ENCODE measurements around the gene FBXW7. TPM values are rescaled to one million over a fixed set of nuclear protein-coding genes. Genes with fewer than 3 reads are reported as not detected.

FBXW7 gene
- total and polyA plus RNA-seq, 4 donors: 58.9 to 129 (median 71.7) TPM

DNA sequence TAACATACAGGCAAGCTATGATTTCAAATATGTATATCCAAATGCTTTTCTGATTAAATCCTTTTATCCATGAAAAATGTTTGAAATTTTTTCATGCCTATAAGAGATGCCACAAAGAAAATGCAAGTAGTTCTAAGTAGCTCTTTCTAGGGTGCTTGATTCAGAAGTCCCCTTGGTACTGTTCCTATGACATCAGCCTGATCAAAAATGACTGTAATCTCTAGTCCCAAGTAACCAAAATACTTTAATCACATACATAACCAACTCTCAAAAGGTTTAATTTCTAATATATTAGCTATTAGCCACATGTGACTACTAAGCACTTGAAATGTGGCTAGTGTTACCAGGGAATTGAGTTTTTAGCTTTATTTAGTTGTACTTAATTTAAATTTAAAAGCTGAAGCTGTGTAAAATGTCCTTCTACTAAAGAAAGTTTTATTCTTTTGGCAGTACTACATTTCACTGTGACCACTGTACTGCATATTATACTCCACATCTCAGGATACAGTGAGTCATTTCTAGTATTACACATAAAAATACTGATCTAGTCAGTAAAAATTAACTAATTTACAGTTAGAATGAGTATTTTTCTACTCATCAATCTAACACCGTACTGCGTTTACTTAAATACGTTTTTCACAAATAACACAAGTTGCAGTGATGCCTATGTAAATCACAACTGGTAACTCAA, 33.9 kb downstream of the FBXW7 start:
- Histone ChIP-seq H3K4me1 (ENCODE audit: control insufficient read depth, insufficient read depth, low read length) (no peaks in the 10 kb centered on the region), H3K27ac (ENCODE audit: low read depth, low read length) (no peak overlapping the region), H3K36me3 (ENCODE audit: control insufficient read depth, insufficient read depth, low read length) (no peaks in the 10 kb centered on the region), H3K27me3 (ENCODE audit: control insufficient read depth, insufficient read depth, low read length) (no peaks in the 10 kb centered on the region), H3K4me3 (ENCODE audit: low read depth, low read length) (no peak overlapping the region), H3K9me3 (ENCODE audit: control insufficient read depth, insufficient read depth, low read length) (no peaks in the 10 kb centered on the region)
- no CpG with 5 or more reads among the region's 3 CpGs for WGBS (ENCODE audit: insufficient coverage)
- DNase-seq (ENCODE audit: low read depth in 4 of 6, low spot score in 6 of 6): no peak

DNA sequence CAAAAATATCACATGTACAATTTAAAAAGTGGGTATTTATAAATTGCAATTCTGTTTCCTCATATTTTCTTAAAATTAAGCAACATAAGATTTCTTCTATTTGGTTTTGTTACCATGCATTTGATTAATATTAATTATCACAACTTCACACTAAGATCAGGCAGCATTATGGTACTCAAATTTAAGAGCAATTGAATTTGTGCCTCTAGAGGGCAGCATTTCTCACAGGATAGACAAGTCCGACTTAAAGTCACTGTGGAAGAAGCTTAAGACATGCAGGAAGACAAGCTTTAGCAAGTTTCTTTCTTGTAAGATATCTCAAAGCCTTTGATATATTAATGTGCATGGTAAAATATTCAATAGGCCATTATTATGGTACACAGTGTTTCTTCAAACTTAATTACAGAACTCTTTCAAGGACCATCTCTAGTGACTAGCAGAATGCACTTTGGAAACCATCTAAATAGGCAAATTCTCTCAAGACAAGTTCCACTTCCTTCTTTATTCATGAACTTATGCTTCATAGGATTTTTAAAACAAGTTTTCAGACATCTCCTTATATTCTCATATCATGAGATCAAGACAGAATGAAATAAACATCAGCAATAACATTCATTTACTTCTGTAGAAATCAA, 35.0 kb downstream of the FBXW7 start:
- Histone ChIP-seq H3K27me3 (ENCODE audit: control insufficient read depth, insufficient read depth, low read length) (no peaks in the 10 kb centered on the region), H3K4me3 (ENCODE audit: low read depth, low read length) (no peak overlapping the region), H3K36me3 (ENCODE audit: control insufficient read depth, insufficient read depth, low read length) (no peaks in the 10 kb centered on the region), H3K4me1 (ENCODE audit: control insufficient read depth, insufficient read depth, low read length) (no peaks in the 10 kb centered on the region), H3K9me3 (ENCODE audit: control insufficient read depth, insufficient read depth, low read length) (no peaks in the 10 kb centered on the region), H3K27ac (ENCODE audit: low read depth, low read length) (no peak overlapping the region)
- peak; percentile 58 to 97 (median 78) for DNase-seq (ENCODE audit: low read depth in 4 of 6, low spot score in 6 of 6)
- 0% methylated on average over 1 of the region's 1 CpG for whole genome bisulfite sequencing (ENCODE audit: insufficient coverage)

DNA sequence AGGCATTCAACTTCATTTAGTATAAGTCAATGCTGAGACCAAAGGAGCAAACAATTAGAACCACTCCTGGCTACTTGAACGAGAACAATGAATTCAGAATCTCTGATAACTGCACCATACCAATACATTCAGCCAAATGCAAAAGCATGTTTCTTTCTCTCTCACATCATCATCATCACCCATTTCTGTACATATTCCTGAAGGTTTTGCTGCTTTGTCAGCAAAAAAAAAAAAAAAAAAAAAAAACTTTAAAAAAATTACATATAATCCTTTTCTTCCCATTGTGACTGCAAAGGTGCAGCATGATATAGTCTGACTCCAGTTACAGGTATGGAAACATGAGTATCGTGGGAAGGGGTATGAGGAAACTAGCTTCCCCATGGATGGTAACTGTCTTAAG, 35.6 kb downstream of the FBXW7 start:
- H3K36me3 ChIP-seq (ENCODE audit: control insufficient read depth, insufficient read depth, low read length): no peaks in the 10 kb centered on the region
- no peaks in the 10 kb centered on the region for H3K9me3 ChIP-seq (ENCODE audit: control insufficient read depth, insufficient read depth, low read length)
- no peak overlapping the region for H3K4me3 ChIP-seq (ENCODE audit: low read depth, low read length)
- no peak overlapping the region for H3K27ac ChIP-seq (ENCODE audit: low read depth, low read length)
- WGBS (ENCODE audit: insufficient coverage): 100% methylated on average over 2 of the region's 2 CpGs
- no peaks in the 10 kb centered on the region for H3K4me1 ChIP-seq (ENCODE audit: control insufficient read depth, insufficient read depth, low read length)
- no peak for DNase-seq (ENCODE audit: low read depth in 4 of 6, low spot score in 6 of 6)
- no peaks in the 10 kb centered on the region for H3K27me3 ChIP-seq (ENCODE audit: control insufficient read depth, insufficient read depth, low read length)

DNA sequence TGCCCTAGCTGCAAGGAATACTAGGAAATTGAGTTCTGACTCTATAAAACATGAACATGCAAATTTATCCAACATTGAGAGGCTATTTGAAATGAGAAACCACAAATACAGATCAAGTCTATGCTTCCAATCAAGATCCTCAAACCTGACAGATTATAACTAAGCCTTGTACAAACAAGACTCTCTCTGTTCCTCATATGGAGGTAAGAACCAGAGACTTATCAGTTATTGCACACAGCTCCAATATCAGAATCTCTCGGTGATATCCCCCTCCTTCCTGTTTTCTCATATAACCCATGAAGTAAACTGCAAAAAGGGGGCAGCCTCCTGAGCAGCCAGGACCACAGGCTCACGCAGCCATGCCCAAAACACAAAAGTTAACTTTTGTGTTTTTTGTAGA, 36.5 kb downstream of the FBXW7 start:
- Histone ChIP-seq H3K4me1 (ENCODE audit: control insufficient read depth, insufficient read depth, low read length) (no peaks in the 10 kb centered on the region), H3K9me3 (ENCODE audit: control insufficient read depth, insufficient read depth, low read length) (no peaks in the 10 kb centered on the region), H3K27me3 (ENCODE audit: control insufficient read depth, insufficient read depth, low read length) (no peaks in the 10 kb centered on the region), H3K36me3 (ENCODE audit: control insufficient read depth, insufficient read depth, low read length) (no peaks in the 10 kb centered on the region), H3K27ac (ENCODE audit: low read depth, low read length) (no peak overlapping the region), H3K4me3 (ENCODE audit: low read depth, low read length) (no peak overlapping the region)
- DNase-seq (ENCODE audit: low read depth in 4 of 6, low spot score in 6 of 6): no peak
- 100% methylated on average over 1 of the region's 2 CpGs for WGBS (ENCODE audit: insufficient coverage)

DNA sequence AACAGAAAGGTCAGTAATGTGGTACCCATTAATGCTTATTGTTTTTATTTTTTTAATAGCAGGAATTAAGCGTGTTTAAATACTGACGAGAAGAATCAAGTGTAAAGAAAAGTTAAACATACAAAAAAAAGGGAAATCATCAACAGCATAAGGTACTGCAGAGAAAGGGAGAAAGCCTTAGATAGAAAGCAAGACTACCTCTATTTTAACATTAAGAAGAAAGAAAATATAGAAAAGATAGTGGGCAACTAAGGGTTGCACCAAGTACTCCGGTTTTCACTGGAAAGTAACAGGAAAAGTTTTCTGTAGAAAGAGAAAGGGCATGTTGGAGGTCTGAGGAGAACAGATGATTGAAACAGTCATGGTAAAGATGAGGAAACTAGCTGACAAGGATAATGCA, 41.9 kb downstream of the FBXW7 start:
- Histone ChIP-seq H3K9me3 (ENCODE audit: control insufficient read depth, insufficient read depth, low read length) (no peaks in the 10 kb centered on the region), H3K4me1 (ENCODE audit: control insufficient read depth, insufficient read depth, low read length) (no peaks in the 10 kb centered on the region), H3K27me3 (ENCODE audit: control insufficient read depth, insufficient read depth, low read length) (no peaks in the 10 kb centered on the region), H3K36me3 (ENCODE audit: control insufficient read depth, insufficient read depth, low read length) (no peaks in the 10 kb centered on the region), H3K4me3 (ENCODE audit: low read depth, low read length) (no peak overlapping the region), H3K27ac (ENCODE audit: low read depth, low read length) (no peak overlapping the region)
- 100% methylated on average over 1 of the region's 3 CpGs for WGBS (ENCODE audit: insufficient coverage)
- DNase-seq (ENCODE audit: low read depth in 4 of 6, low spot score in 6 of 6): no peak

DNA sequence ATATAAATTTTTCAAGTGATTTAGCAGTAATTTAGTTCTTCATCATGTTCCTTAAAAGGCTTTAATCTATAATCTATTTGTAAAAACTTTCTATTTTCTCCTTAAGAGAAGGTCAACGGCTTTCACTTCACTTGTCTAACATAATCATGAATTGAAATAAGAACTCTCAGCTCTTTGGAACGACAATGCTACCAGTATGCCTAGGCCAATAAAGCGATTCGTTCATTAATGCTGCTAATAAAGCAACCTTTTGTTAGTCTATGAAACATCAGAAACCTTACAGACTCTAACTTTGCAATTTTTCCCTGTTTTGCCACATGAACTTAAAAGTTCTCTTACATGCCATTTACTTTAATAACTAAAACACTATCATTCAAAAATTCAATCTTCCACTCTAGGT, 47.6 kb downstream of the FBXW7 start:
- DNase-seq (ENCODE audit: low read depth in 4 of 6, low spot score in 6 of 6): peak in 1 of 6 donors; percentile 18
- Histone ChIP-seq H3K27me3 (ENCODE audit: control insufficient read depth, insufficient read depth, low read length) (no peaks in the 10 kb centered on the region), H3K27ac (ENCODE audit: low read depth, low read length) (peak overlapping the region; percentile 49), H3K4me1 (ENCODE audit: control insufficient read depth, insufficient read depth, low read length) (no peaks in the 10 kb centered on the region), H3K36me3 (ENCODE audit: control insufficient read depth, insufficient read depth, low read length) (no peaks in the 10 kb centered on the region), H3K4me3 (ENCODE audit: low read depth, low read length) (no peak overlapping the region), H3K9me3 (ENCODE audit: control insufficient read depth, insufficient read depth, low read length) (no peaks in the 10 kb centered on the region)
- 80% methylated on average over 4 of the region's 4 CpGs for WGBS (ENCODE audit: insufficient coverage)

DNA sequence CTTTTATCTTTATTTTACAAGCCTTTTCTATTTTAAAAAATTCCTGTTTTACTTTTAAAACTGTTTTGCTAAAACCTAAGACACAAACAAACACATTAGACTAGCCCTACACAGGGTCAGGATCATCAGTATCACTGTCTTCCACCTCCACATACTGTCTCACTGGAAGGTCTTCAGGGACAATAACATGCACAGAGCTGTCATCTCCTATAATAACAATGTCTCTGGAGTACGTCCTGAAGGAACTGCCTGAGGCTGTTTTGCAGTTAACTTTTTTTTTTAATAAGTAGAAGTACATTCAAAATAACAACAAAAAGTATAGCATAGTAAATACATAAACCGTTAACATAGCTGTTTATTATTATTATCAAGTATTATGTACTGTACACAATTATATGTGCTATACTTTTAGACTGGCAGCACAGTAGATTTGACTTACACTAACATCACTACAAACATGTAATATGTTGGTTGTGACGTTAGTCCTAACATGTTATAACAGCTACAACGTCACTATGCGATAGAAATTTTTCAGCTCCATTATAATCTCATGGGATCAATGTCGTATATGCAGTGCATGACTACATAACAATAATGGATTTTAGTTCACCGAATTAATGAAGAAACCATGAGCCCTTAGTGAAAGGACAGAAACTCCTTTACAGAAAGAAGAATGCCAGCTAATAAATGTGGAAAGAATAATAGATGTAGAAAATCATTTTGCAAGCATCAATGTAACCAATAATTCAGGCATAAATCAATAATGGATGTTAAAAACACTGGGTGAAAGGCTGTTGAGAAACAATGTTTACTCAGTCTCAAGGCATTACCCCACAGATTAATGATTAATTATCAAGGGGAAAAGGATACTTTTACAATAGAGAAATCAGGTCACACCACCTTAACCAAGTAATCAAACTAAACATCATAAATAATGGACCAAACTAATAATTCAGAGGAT, 49.2 kb downstream of the FBXW7 start:
- WGBS (ENCODE audit: insufficient coverage): no CpG with 5 or more reads among the region's 7 CpGs
- no peaks in the 10 kb centered on the region for H3K9me3 ChIP-seq (ENCODE audit: control insufficient read depth, insufficient read depth, low read length)
- no peaks in the 10 kb centered on the region for H3K4me1 ChIP-seq (ENCODE audit: control insufficient read depth, insufficient read depth, low read length)
- H3K4me3 ChIP-seq (ENCODE audit: low read depth, low read length): no peak overlapping the region
- DNase-seq (ENCODE audit: low read depth in 4 of 6, low spot score in 6 of 6): no peak
- no peaks in the 10 kb centered on the region for H3K36me3 ChIP-seq (ENCODE audit: control insufficient read depth, insufficient read depth, low read length)
- no peaks in the 10 kb centered on the region for H3K27me3 ChIP-seq (ENCODE audit: control insufficient read depth, insufficient read depth, low read length)
- H3K27ac ChIP-seq (ENCODE audit: low read depth, low read length): peak overlapping the region; percentile 57

GRCh38 chr4:152485726-152486276, 50.1 kb downstream of the FBXW7 start:
- no peak for DNase-seq (ENCODE audit: low read depth in 4 of 6, low spot score in 6 of 6)
- no peak overlapping the region for H3K4me3 ChIP-seq (ENCODE audit: low read depth, low read length)
- no peaks in the 10 kb centered on the region for H3K9me3 ChIP-seq (ENCODE audit: control insufficient read depth, insufficient read depth, low read length)
- 100% methylated on average over 1 of the region's 6 CpGs for WGBS (ENCODE audit: insufficient coverage)
- no peaks in the 10 kb centered on the region for H3K27me3 ChIP-seq (ENCODE audit: control insufficient read depth, insufficient read depth, low read length)
- no peaks in the 10 kb centered on the region for H3K4me1 ChIP-seq (ENCODE audit: control insufficient read depth, insufficient read depth, low read length)
- no peaks in the 10 kb centered on the region for H3K36me3 ChIP-seq (ENCODE audit: control insufficient read depth, insufficient read depth, low read length)
- peak overlapping the region; percentile 1 for H3K27ac ChIP-seq (ENCODE audit: low read depth, low read length)

DNA sequence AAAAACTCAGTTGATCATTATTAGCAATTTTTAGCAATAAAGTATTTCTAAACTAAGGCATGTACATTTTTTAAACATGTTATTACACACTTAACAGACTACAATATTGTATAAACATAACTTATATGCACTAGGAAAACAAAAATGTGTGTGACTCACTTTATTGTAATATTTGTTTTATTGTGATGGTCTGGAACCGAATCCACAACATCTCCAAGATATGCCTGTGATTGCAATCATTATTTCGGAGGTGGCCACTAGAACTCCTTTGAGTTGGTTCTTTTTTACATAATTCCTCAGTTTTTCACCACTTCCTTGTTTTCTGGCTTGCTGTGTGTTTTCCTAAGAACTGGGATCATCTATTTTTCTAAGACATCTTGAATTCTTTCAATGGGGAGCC, 53.7 kb downstream of the FBXW7 start:
- no peak for DNase-seq (ENCODE audit: low read depth in 4 of 6, low spot score in 6 of 6)
- H3K4me1 ChIP-seq (ENCODE audit: control insufficient read depth, insufficient read depth, low read length): no peaks in the 10 kb centered on the region
- no peaks in the 10 kb centered on the region for H3K36me3 ChIP-seq (ENCODE audit: control insufficient read depth, insufficient read depth, low read length)
- no CpG with 5 or more reads among the region's 2 CpGs for WGBS (ENCODE audit: insufficient coverage)
- H3K9me3 ChIP-seq (ENCODE audit: control insufficient read depth, insufficient read depth, low read length): no peaks in the 10 kb centered on the region
- no peaks in the 10 kb centered on the region for H3K27me3 ChIP-seq (ENCODE audit: control insufficient read depth, insufficient read depth, low read length)
- no peak overlapping the region for H3K4me3 ChIP-seq (ENCODE audit: low read depth, low read length)
- no peak overlapping the region for H3K27ac ChIP-seq (ENCODE audit: low read depth, low read length)

All from spinal cord (tissue), 10 donors.